Neuronal stem cell (in vitro differentiated cells): Measurements from ENCODE around the gene CAMK1G.

ENCODE experiments used
- DNase-seq: peaks from one replicate; pipeline ENCODE4 v3.0.0-alpha.2; 2013; ENCODE audit warnings: low spot score
- H2AFZ ChIP-seq: one replicate; pipeline ENCODE4 v1.6.1; 2013; ENCODE audit warnings: mild to moderate bottlenecking, low read length, inconsistent platforms
- H2AK5ac ChIP-seq: 2 replicates; pipeline ENCODE4 v1.6.1; 2013; ENCODE audit warnings: low read depth, mild to moderate bottlenecking, inconsistent platforms, low read length, moderate library complexity, mixed read lengths
- H2BK120ac ChIP-seq: 2 replicates; pipeline ENCODE4 v1.6.1; 2013; ENCODE audit warnings: low read depth, mild to moderate bottlenecking, inconsistent platforms, low read length, moderate library complexity, mixed read lengths
- H2BK12ac ChIP-seq: one replicate; pipeline ENCODE4 v1.6.1; 2013; ENCODE audit warnings: low read length, inconsistent platforms
- H2BK15ac ChIP-seq: 2 replicates; pipeline ENCODE4 v1.6.1; 2013; ENCODE audit warnings: mild to moderate bottlenecking, low read length, inconsistent platforms, mixed read lengths
- H2BK5ac ChIP-seq: one replicate; pipeline ENCODE4 v1.6.1; 2013; ENCODE audit warnings: inconsistent platforms, mild to moderate bottlenecking, low read length, moderate library complexity
- H3K14ac ChIP-seq: one replicate; pipeline ENCODE4 v1.6.1; 2013; ENCODE audit warnings: low read length, inconsistent platforms
- H3K18ac ChIP-seq: 2 replicates; pipeline ENCODE4 v1.6.1; 2013; ENCODE audit warnings: low read length, inconsistent platforms
- H3K23ac ChIP-seq: 2 replicates; pipeline ENCODE4 v1.6.1; 2013; ENCODE audit warnings: low read depth, mild to moderate bottlenecking, mixed read lengths, low read length, inconsistent platforms; ENCODE audit not compliant: poor library complexity
- H3K27ac ChIP-seq: replicated peaks from 3 replicates; pipeline ENCODE4 v1.5.1; 2013; ENCODE audit warnings: low read length, inconsistent platforms
- H3K27me3 ChIP-seq, 3 experiments: 2 replicates each; pipeline ENCODE4 v1.6.1; 2013; ENCODE audit warnings: low read length in 3 of 3, mild to moderate bottlenecking in 2 of 3, inconsistent platforms in 1 of 3, low read depth in 1 of 3, mixed read lengths in 1 of 3, moderate library complexity in 1 of 3; ENCODE audit not compliant: control insufficient read depth in 3 of 3, insufficient read depth in 3 of 3
- H3K36me3 ChIP-seq, 2 donors: replicated peaks in 1 of 2; 2 replicates each; pipeline ENCODE4 v1.6.1; 2013; ENCODE audit warnings: low read length in 2 of 2; ENCODE audit not compliant: control insufficient read depth in 2 of 2, insufficient read depth in 2 of 2
- H3K4ac ChIP-seq: 2 replicates; pipeline ENCODE4 v1.6.1; 2013; ENCODE audit warnings: inconsistent platforms, mild to moderate bottlenecking, low read length, moderate library complexity
- H3K4me1 ChIP-seq, 2 donors: 1 replicate in 1 of 2; 2 replicates in 1 of 2; pipeline ENCODE4 v1.6.1; 2013; ENCODE audit warnings: low read length in 2 of 2, low read depth in 1 of 2; ENCODE audit not compliant: control insufficient read depth in 2 of 2, insufficient read depth in 1 of 2
- H3K4me2 ChIP-seq: one replicate; pipeline ENCODE4 v1.6.1; 2013; ENCODE audit warnings: mild to moderate bottlenecking, low read length, inconsistent platforms; ENCODE audit not compliant: insufficient read depth, poor library complexity, severe bottlenecking
- H3K4me3 ChIP-seq, 2 donors: 2 replicates each; pipeline ENCODE4 v1.5.1; 2013; ENCODE audit warnings: low read length in 2 of 2, mild to moderate bottlenecking in 2 of 2, inconsistent platforms in 1 of 2, moderate library complexity in 1 of 2
- H3K79me1 ChIP-seq: one replicate; pipeline ENCODE4 v1.6.1; 2013; ENCODE audit warnings: low read depth, mild to moderate bottlenecking, inconsistent platforms, low read length, moderate library complexity
- H3K9ac ChIP-seq: one replicate; pipeline ENCODE4 v1.6.1; 2013; ENCODE audit warnings: mild to moderate bottlenecking, low read depth, low read length, inconsistent platforms; ENCODE audit not compliant: poor library complexity
- H3K9me3 ChIP-seq, 2 donors: replicated peaks in 1 of 2; 2 replicates each; pipeline versions ENCODE3 to v1.6.1; 2013; ENCODE audit warnings: low read length in 2 of 2, mild to moderate bottlenecking in 2 of 2, inconsistent platforms in 1 of 2, low read depth in 1 of 2, mixed read lengths in 1 of 2, moderate library complexity in 1 of 2; ENCODE audit not compliant: control insufficient read depth in 2 of 2, insufficient read depth in 1 of 2
- H4K8ac ChIP-seq: one replicate; pipeline ENCODE4 v1.6.1; 2013; ENCODE audit warnings: low read depth, mild to moderate bottlenecking, inconsistent platforms, low read length, moderate library complexity
- H4K91ac ChIP-seq: one replicate; pipeline ENCODE4 v1.6.1; 2013; ENCODE audit warnings: low read length, low read depth, mild to moderate bottlenecking, inconsistent platforms; ENCODE audit not compliant: poor library complexity
- WGBS, 2 donors: extraction: QIAGEN DNeasy Blood & Tissue Kit; methylation state at CpG; one replicate each; pipeline ENCODE4 v1.1.7; 2013; ENCODE audit warnings: missing lambda C conversion rate in 2 of 2, mixed read lengths in 1 of 2; ENCODE audit not compliant: insufficient read length in 2 of 2, insufficient replicate concordance in 1 of 2; ENCODE audit errors: extremely low coverage in 2 of 2; 5-methylcytosine and 5-hydroxymethylcytosine counted together

Gene CAMK1G

GRCh38 chr1:209576392-209577197 is 6.9 kb upstream of the CAMK1G start:
- Histone ChIP-seq H2BK120ac (no peak overlapping the region), H2BK5ac (no peak overlapping the region), H3K14ac (no peak overlapping the region), H3K4ac (no peak overlapping the region), H3K4me3 (no peak overlapping the region), H2BK15ac (no peak overlapping the region), H2BK12ac (no peak overlapping the region), H3K4me1 (peaks cover 0 to 3% of the 10 kb centered on the region in 2 donors), H3K36me3 (no peaks in the 10 kb centered on the region), H3K27me3 (peaks cover 0 to 3% (median 0%) of the 10 kb centered on the region in 3 experiments), H2AFZ (no peak overlapping the region), H3K9me3 (no peaks in the 10 kb centered on the region), H3K9ac (no peak overlapping the region), H3K23ac (no peak overlapping the region), H3K27ac (no peak overlapping the region), H4K91ac (no peak overlapping the region), H3K79me1 (no peaks in the 10 kb centered on the region), H3K18ac (no peak overlapping the region), H3K4me2 (no peak overlapping the region), H4K8ac (no peak overlapping the region), H2AK5ac (no peak overlapping the region)
- peak; percentile 72 for DNase-seq
- no CpG with 5 or more reads among the region's 12 CpGs for WGBS, 2 donors

- Histone ChIP-seq H2BK5ac (no peak overlapping the region), H3K4me3 (no peak overlapping the region), H3K79me1 (no peaks in the 10 kb centered on the region), H3K18ac (no peak overlapping the region), H2AFZ (no peak overlapping the region), H2BK12ac (no peak overlapping the region), H4K91ac (no peak overlapping the region), H3K14ac (no peak overlapping the region), H3K9ac (no peak overlapping the region), H3K27ac (no peak overlapping the region), H3K9me3 (no peaks in the 10 kb centered on the region), H3K4ac (no peak overlapping the region), H3K36me3 (no peaks in the 10 kb centered on the region), H2BK15ac (no peak overlapping the region), H3K27me3 (peaks cover 0 to 3% (median 0%) of the 10 kb centered on the region in 3 experiments), H2AK5ac (no peak overlapping the region), H4K8ac (no peak overlapping the region), H3K4me2 (no peak overlapping the region), H3K23ac (no peak overlapping the region), H3K4me1 (peaks cover 0 to 3% of the 10 kb centered on the region in 2 donors), H2BK120ac (no peak overlapping the region)
- DNase-seq = no peak
- no CpG with 5 or more reads among the region's 3 CpGs for WGBS, 2 donors
Measured at GRCh38 chr1:209577346-209577745, 6.2 kb upstream of the CAMK1G start.

GRCh38 chr1:209580577-209580976 is 2.9 kb upstream of the CAMK1G start:
- Histone ChIP-seq H3K4ac (no peak overlapping the region), H3K9ac (no peak overlapping the region), H3K18ac (no peak overlapping the region), H3K27me3 (peaks cover 0 to 20% (median 2%) of the 10 kb centered on the region in 3 experiments), H4K8ac (no peak overlapping the region), H2BK5ac (no peak overlapping the region), H3K36me3 (no peaks in the 10 kb centered on the region), H4K91ac (no peak overlapping the region), H3K9me3 (no peaks in the 10 kb centered on the region), H3K4me1 (peaks cover 0 to 6% of the 10 kb centered on the region in 2 donors), H2BK15ac (no peak overlapping the region), H2BK120ac (no peak overlapping the region), H2BK12ac (no peak overlapping the region), H2AK5ac (no peak overlapping the region), H3K23ac (no peak overlapping the region), H2AFZ (no peak overlapping the region), H3K4me3 (no peak overlapping the region), H3K14ac (no peak overlapping the region), H3K27ac (no peak overlapping the region), H3K4me2 (no peak overlapping the region), H3K79me1 (no peaks in the 10 kb centered on the region)
- DNase-seq = no peak
- no CpG with 5 or more reads among the region's 2 CpGs for WGBS, 2 donors

- Histone ChIP-seq H3K4me2 (peak overlapping the region; percentile 52), H3K23ac (no peak overlapping the region), H2AFZ (no peak overlapping the region), H2BK12ac (no peak overlapping the region), H4K8ac (no peak overlapping the region), H3K9ac (no peak overlapping the region), H2BK5ac (no peak overlapping the region), H3K27me3 (peaks cover 0 to 34% (median 10%) of the 10 kb centered on the region in 3 experiments), H3K79me1 (no peaks in the 10 kb centered on the region), H3K27ac (no peak overlapping the region), H4K91ac (no peak overlapping the region), H3K9me3 (no peaks in the 10 kb centered on the region), H3K4me3 (peak overlapping the region in 1 of 2 donors; percentile 77), H2BK120ac (no peak overlapping the region), H2AK5ac (no peak overlapping the region), H3K14ac (no peak overlapping the region), H3K36me3 (no peaks in the 10 kb centered on the region), H2BK15ac (no peak overlapping the region), H3K4ac (no peak overlapping the region), H3K4me1 (peaks cover 0 to 10% of the 10 kb centered on the region in 2 donors), H3K18ac (no peak overlapping the region)
- DNase-seq = no peak
- no CpG with 5 or more reads among the region's 13 CpGs for WGBS, 2 donors
Measured at GRCh38 chr1:209584231-209584672, 738 bp downstream of the CAMK1G start.
